ENCODE measurements around the gene UFSP2.

The UFSP2 gene

DNA sequence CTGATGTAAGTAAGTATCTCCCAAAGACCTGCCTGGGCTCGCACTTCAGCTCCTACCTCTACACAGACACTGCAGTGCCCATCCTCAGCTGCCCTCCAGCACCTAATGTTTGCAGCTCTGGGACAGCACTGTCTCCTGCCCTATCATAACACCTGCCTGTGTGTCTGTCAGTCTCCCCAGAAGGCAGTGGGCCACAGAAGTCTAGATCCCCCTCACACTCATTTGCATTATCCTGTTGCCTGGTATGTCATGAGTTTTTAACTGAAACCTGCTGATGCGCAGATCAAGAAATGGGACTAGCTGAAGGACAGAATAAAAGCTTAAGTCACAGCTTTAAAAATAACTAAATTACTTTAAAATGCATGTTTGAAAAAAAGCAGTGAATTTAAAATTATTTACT, 73.0 kb downstream of the UFSP2 start:
- no peak for DNase-seq (ENCODE audit: low read depth in 2 of 2)

DNA sequence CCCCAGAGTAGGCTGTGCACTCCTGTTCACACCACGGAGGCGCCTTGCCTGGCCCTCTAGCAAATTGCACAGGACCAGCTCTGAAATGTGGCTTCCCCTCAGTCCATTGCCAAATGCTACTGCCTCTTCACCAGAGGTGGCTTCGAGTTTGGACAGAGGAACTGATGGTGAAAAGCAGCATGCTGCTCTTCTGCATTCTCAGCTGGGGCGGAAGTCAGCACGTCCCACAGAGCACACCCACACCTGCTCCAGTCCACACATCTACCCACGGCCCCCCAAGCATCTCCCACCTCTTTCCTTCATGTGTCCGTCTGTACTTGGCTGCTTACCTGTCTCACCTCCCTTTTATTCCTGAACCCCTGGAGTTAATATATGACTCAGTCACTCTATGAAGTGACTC, 73.6 kb downstream of the UFSP2 start:
- DNase-seq (ENCODE audit: low read depth in 2 of 2), result no peak

DNA sequence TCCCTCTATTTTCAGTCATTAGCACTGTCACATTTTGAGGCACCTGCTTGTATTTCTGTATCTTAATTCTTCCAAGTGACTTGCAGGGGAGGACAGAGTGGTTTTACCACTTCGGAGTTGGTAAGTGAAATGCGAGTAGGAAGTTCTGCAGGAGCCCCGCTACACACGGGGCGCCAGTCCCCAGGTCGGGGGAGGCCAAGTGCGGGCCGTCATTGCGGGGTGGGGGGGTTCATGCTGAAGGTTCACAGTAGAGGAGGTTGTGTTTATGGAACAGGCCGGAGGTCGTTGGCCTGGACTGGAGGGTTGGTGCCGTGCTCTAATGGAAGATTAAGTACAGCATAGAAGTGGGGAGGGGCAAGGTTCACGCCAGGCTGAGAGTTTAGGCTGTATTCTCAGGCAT, 74.1 kb downstream of the UFSP2 start:
- no peak for DNase-seq (ENCODE audit: low read depth in 2 of 2)

Measured in stimulated activated CD4-positive, alpha-beta T cell treated with anti-CD3 and anti-CD28 coated beads, Interleukin-12 subunit alpha, Interleukin-12 subunit beta, amount 100 ng/mL, for 24 hours (primary cell).